IMR-90 (cell line): ENCODE measurements around the gene GINS1. TPM values are rescaled to one million over a fixed set of nuclear protein-coding genes. Genes with fewer than 3 reads are reported as not detected.

Source experiments
- ATAC-seq: fragments of 200-7000 bp; cut with Tn5 transposase; 2 replicates; pipeline ENCODE4 v1.9.1; 2020; ENCODE audit warnings: low read depth, mild to moderate bottlenecking, moderate library complexity
- BruUV-seq: library from RNA; stranded (reverse); fragments of 400-500 nt; replicated peaks from 2 replicates; lab custom pipeline; 2021; lab: Mats Ljungman, UMichigan
- CTCF ChIA-PET: fragments of 300-600 bp; formaldehyde crosslinking; extraction: SDS; loops from one replicate; lab custom pipeline; 2021; ENCODE audit warnings: antibody characterized with exemption; lab: Yijun Ruan, JAX
- POLR2A ChIA-PET: fragments of 300-600 bp; sonication (Branson Sonifier 250); formaldehyde crosslinking; loops from one replicate; lab custom pipeline; 2022; ENCODE audit warnings: antibody characterized with exemption; ENCODE audit not compliant: unreplicated experiment; lab: Charles Lee
- DNase-seq: peaks from one replicate; pipeline ENCODE4 v3.0.0; 2013
- H2AFZ ChIP-seq: replicated peaks from 2 replicates; pipeline ENCODE3; 2013; ENCODE audit warnings: low read length, mild to moderate bottlenecking; ENCODE audit not compliant: poor library complexity
- H2AK5ac ChIP-seq: 2 replicates; pipeline ENCODE4 v1.6.1; 2013; ENCODE audit warnings: low read depth, low read length, inconsistent platforms
- H2AK9ac ChIP-seq: replicated peaks from 2 replicates; pipeline ENCODE3; 2013; ENCODE audit warnings: mild to moderate bottlenecking, low read depth, low read length, moderate library complexity; ENCODE audit not compliant: poor library complexity
- H2BK120ac ChIP-seq: 2 replicates; pipeline ENCODE4 v1.6.1; 2013; ENCODE audit warnings: low read depth, low read length, inconsistent platforms
- H2BK15ac ChIP-seq: 3 replicates; pipeline ENCODE4 v1.6.1; 2013; ENCODE audit warnings: low read depth, low read length, inconsistent platforms
- H2BK20ac ChIP-seq: 2 replicates; pipeline ENCODE4 v1.6.1; 2013; ENCODE audit warnings: low read depth, mild to moderate bottlenecking, inconsistent platforms, low read length, moderate library complexity
- H2BK5ac ChIP-seq: 2 replicates; pipeline ENCODE4 v1.6.1; 2013; ENCODE audit warnings: mild to moderate bottlenecking, low read depth, low read length, inconsistent platforms; ENCODE audit not compliant: poor library complexity, severe bottlenecking
- H3K14ac ChIP-seq: replicated peaks from 2 replicates; pipeline ENCODE4 v1.6.1; 2013; ENCODE audit warnings: low read depth, low read length, inconsistent platforms
- H3K18ac ChIP-seq: 2 replicates; pipeline ENCODE4 v1.6.1; 2013; ENCODE audit warnings: low read depth, low read length, control low read depth
- H3K23ac ChIP-seq: 2 replicates; pipeline ENCODE4 v1.6.1; 2013; ENCODE audit warnings: low read depth, low read length, inconsistent platforms
- H3K27ac ChIP-seq: 2 replicates; pipeline ENCODE4 v1.5.1; 2013; ENCODE audit warnings: mild to moderate bottlenecking, control low read depth, low read length; ENCODE audit not compliant: insufficient read depth
- H3K27me3 ChIP-seq: 2 replicates; pipeline ENCODE4 v1.6.1; 2013; ENCODE audit warnings: low read length; ENCODE audit not compliant: control insufficient read depth, insufficient read depth
- H3K36me3 ChIP-seq: 2 replicates; pipeline ENCODE4 v1.6.1; 2013; ENCODE audit warnings: low read length, mixed read lengths; ENCODE audit not compliant: control insufficient read depth, insufficient read depth
- H3K4ac ChIP-seq: 2 replicates; pipeline ENCODE4 v1.6.1; 2013; ENCODE audit warnings: low read depth, low read length, inconsistent platforms
- H3K4me1 ChIP-seq: 2 replicates; pipeline ENCODE4 v1.6.1; 2013; ENCODE audit warnings: low read length, mixed read lengths; ENCODE audit not compliant: control insufficient read depth, insufficient read depth
- H3K4me2 ChIP-seq: 2 replicates; pipeline ENCODE4 v1.6.1; 2013; ENCODE audit warnings: low read depth, mild to moderate bottlenecking, control low read depth, low read length, moderate library complexity
- H3K4me3 ChIP-seq: 2 replicates; pipeline ENCODE4 v1.5.1; 2013; ENCODE audit warnings: low read depth, mild to moderate bottlenecking, control low read depth, low read length, moderate library complexity; ENCODE audit not compliant: insufficient read depth
- H3K56ac ChIP-seq: 2 replicates; pipeline ENCODE4 v1.6.1; 2013; ENCODE audit warnings: low read length, inconsistent platforms; ENCODE audit not compliant: insufficient read depth; ENCODE audit errors: extremely low read depth
- H3K79me1 ChIP-seq, 2 experiments: 2 replicates each; pipeline ENCODE4 v1.6.1; 2013; ENCODE audit warnings: low read length in 2 of 2, inconsistent platforms in 1 of 2, low read depth in 1 of 2
- H3K9ac ChIP-seq: 2 replicates; pipeline ENCODE4 v1.6.1; 2013; ENCODE audit warnings: low read depth, low read length, control low read depth
- H3K9me1 ChIP-seq: 2 replicates; pipeline ENCODE4 v1.6.1; 2013; ENCODE audit warnings: low read length, inconsistent platforms; ENCODE audit not compliant: insufficient read depth
- H3K9me3 ChIP-seq: 2 replicates; pipeline ENCODE4 v1.6.1; 2013; ENCODE audit warnings: low read length; ENCODE audit not compliant: control insufficient read depth, insufficient read depth
- H4K20me1 ChIP-seq: 2 replicates; pipeline ENCODE4 v1.6.1; 2013; ENCODE audit warnings: low read length, inconsistent platforms; ENCODE audit not compliant: insufficient read depth
- H4K5ac ChIP-seq: 2 replicates; pipeline ENCODE4 v1.6.1; 2013; ENCODE audit warnings: mild to moderate bottlenecking, low read depth, low read length, control low read depth
- H4K8ac ChIP-seq, 2 experiments: 2 replicates each; pipeline ENCODE4 v1.6.1; 2013; ENCODE audit warnings: low read depth in 2 of 2, low read length in 2 of 2, control low read depth in 1 of 2, inconsistent platforms in 1 of 2
- H4K91ac ChIP-seq: 2 replicates; pipeline ENCODE4 v1.6.1; 2013; ENCODE audit warnings: low read depth, low read length, inconsistent platforms; ENCODE audit not compliant: insufficient read depth
- BHLHE40 ChIP-seq: fragments of 150-350 bp; IDR thresholded peaks from 2 replicates; pipeline ENCODE4 v1.6.1; 2016; ENCODE audit warnings: mild to moderate bottlenecking, low read depth, low read length
- CEBPB ChIP-seq: IDR thresholded peaks from 2 replicates; pipeline ENCODE4 v1.6.1; 2012; ENCODE audit warnings: low read depth, low read length, improper control_type of control experiment
- CHD1 ChIP-seq: IDR thresholded peaks from 2 replicates; pipeline ENCODE4 v1.6.1; 2012; ENCODE audit warnings: low read depth, low read length, improper control_type of control experiment
- CTCF ChIP-seq: conservative IDR thresholded peaks from 2 replicates; pipeline ENCODE4 v1.5.1; 2012; ENCODE audit warnings: mild to moderate bottlenecking, low read depth, low read length, improper control_type of control experiment
- ELK1 ChIP-seq: fragments of 150-350 bp; IDR thresholded peaks from 2 replicates; pipeline ENCODE4 v1.6.1; 2016; ENCODE audit warnings: low read depth, mild to moderate bottlenecking, low read length, moderate library complexity, borderline replicate concordance
- FOS ChIP-seq: fragments of 150-350 bp; IDR thresholded peaks from 2 replicates; pipeline ENCODE4 v1.6.1; 2016; ENCODE audit warnings: low read depth, low read length
- MAFK ChIP-seq: IDR thresholded peaks from 2 replicates; pipeline ENCODE4 v1.6.1; 2012; ENCODE audit warnings: low read depth, low read length, improper control_type of control experiment
- MAZ ChIP-seq: IDR thresholded peaks from 2 replicates; pipeline ENCODE4 v1.6.1; 2012; ENCODE audit warnings: low read depth, mild to moderate bottlenecking, low read length, improper control_type of control experiment, moderate library complexity, borderline replicate concordance
- MXI1 ChIP-seq: IDR thresholded peaks from 2 replicates; pipeline ENCODE4 v1.6.1; 2012; ENCODE audit warnings: low read depth, mild to moderate bottlenecking, low read length, moderate library complexity, borderline replicate concordance
- NFE2L2 ChIP-seq: fragments of 150-350 bp; IDR thresholded peaks from 2 replicates; pipeline ENCODE4 v1.6.1; 2016; ENCODE audit warnings: low read depth, mild to moderate bottlenecking, low read length
- POLR2A ChIP-seq: IDR thresholded peaks from 2 replicates; pipeline ENCODE4 v1.6.1; 2012; ENCODE audit warnings: mild to moderate bottlenecking, low read depth, low read length
- RAD21 ChIP-seq: IDR thresholded peaks from 2 replicates; pipeline ENCODE4 v1.6.1; 2012; ENCODE audit warnings: low read length, improper control_type of control experiment
- RCOR1 ChIP-seq: IDR thresholded peaks from 2 replicates; pipeline ENCODE4 v1.6.1; 2012; ENCODE audit warnings: mild to moderate bottlenecking, low read length, improper control_type of control experiment; ENCODE audit not compliant: insufficient replicate concordance
- RFX5 ChIP-seq: IDR thresholded peaks from 2 replicates; pipeline ENCODE4 v1.8.0; 2012; ENCODE audit warnings: low read depth, mild to moderate bottlenecking, low read length, moderate library complexity
- SMC3 ChIP-seq: fragments of 150-350 bp; IDR thresholded peaks from 2 replicates; pipeline ENCODE4 v1.6.1; 2016; ENCODE audit warnings: low read depth, mild to moderate bottlenecking, antibody characterized with exemption, low read length, moderate library complexity
- USF2 ChIP-seq: fragments of 150-350 bp; IDR thresholded peaks from 2 replicates; pipeline ENCODE4 v1.6.1; 2017; ENCODE audit warnings: mild to moderate bottlenecking, antibody characterized with exemption, low read length, low read depth
- WGBS, 2 experiments: methylation state at CpG; one replicate each; pipeline versions ENCODE4 v1.1.5 to v1.1.7; 2013; ENCODE audit warnings: missing lambda C conversion rate in 2 of 2; ENCODE audit not compliant: insufficient read length in 1 of 2; ENCODE audit errors: extremely low coverage in 2 of 2; 5-methylcytosine and 5-hydroxymethylcytosine counted together
- dilution Hi-C: fragments of 300-500 bp; cut with HindIII; formaldehyde crosslinking; loops from one replicate; pipeline ENCODE4 v1.14.3; 2018; ENCODE audit warnings: low sequenced_read_pairs; ENCODE audit not compliant: unreplicated experiment
- in situ Hi-C: fragments of 300-500 bp; cut with MboI; formaldehyde crosslinking; loops from 3 replicates; pipeline ENCODE4 v1.14.3; 2019; ENCODE audit warnings: low sequenced_read_pairs, inconsistent platforms, mixed read lengths
- intact Hi-C: fragments of 100-400 bp; cut with micrococcal nuclease; formaldehyde crosslinking; loops from 2 replicates; pipeline ENCODE4 v1.10.0; 2022
- polyA plus RNA-seq, 3 experiments: library from polyadenylated mRNA; depleted of rRNA; stranded (reverse); fragments of >200 nt; gene quantifications; 2 replicates each; pipeline ENCODE4 v1.2.3, GENCODE V29; 2012; ENCODE audit warnings: low replicate concordance in 1 of 3
- total RNA-seq: library from RNA; depleted of rRNA; stranded (reverse); fragments of >200 nt; gene quantifications from 2 replicates; pipeline ENCODE4 v1.2.3, GENCODE V29; 2012

Gene GINS1
- total and polyA plus RNA-seq, 2 of the 4 experiments (the other 2 are of a cell fraction), result 4.9 to 6.6 TPM

GRCh38 chr20:25484911-25485511, 77.5 kb downstream of the GINS1 start:
- Histone ChIP-seq H4K91ac (no peak overlapping the region), H2BK20ac (no peak overlapping the region), H2BK5ac (no peak overlapping the region), H3K9me3 (no peaks in the 10 kb centered on the region), H4K20me1 (no peaks in the 10 kb centered on the region), H4K5ac (no peak overlapping the region), H2BK15ac (no peak overlapping the region), H4K8ac (no peak overlapping the region), H3K27me3 (no peaks in the 10 kb centered on the region), H3K56ac (no peak overlapping the region), H3K79me1 (no peaks in the 10 kb centered on the region), H3K4me1 (peaks cover 3% of the 10 kb centered on the region), H2AK9ac (no peak overlapping the region), H3K36me3 (peaks cover 38% of the 10 kb centered on the region), H3K4ac (no peak overlapping the region), H3K14ac (no peak overlapping the region), H3K18ac (no peak overlapping the region), H2BK120ac (no peak overlapping the region), H3K9ac (no peak overlapping the region), H3K27ac (no peak overlapping the region), H3K4me3 (no peak overlapping the region), H2AK5ac (no peak overlapping the region), H3K4me2 (no peak overlapping the region), H3K9me1 (no peaks in the 10 kb centered on the region), H2AFZ (no peak overlapping the region), H3K23ac (no peak overlapping the region)
- CTCF ChIA-PET, result no interaction called here
- WGBS, 2 experiments, result 93% methylated on average over 4 of the region's 12 CpGs; no CpG with 5 or more reads in 1 of the 2 experiments
- DNase-seq, result no peak
- ATAC-seq, result no peak
- in situ Hi-C loops (no loop called here), dilution Hi-C loops (no loop called here), intact Hi-C loops (loop anchor here (5.0 to 10.0 kb wide), 2 partner anchors 110 to 137 kb away; partner anchors contain the start of gene NANP)
- POLR2A ChIA-PET, result no interaction called here
- no TSS peak for BruUV-seq
- no peak for TF ChIP-seq RFX5
- TF ChIP-seq RAD21, result no peak
- no peak for TF ChIP-seq SMC3
- TF ChIP-seq FOS, result no peak
- no peak for TF ChIP-seq CEBPB
- no peak for TF ChIP-seq MAZ
- TF ChIP-seq CHD1, result no peak
- TF ChIP-seq USF2, result no peak
- TF ChIP-seq RCOR1, result no peak
- TF ChIP-seq MXI1, result no peak
- no peak for TF ChIP-seq BHLHE40
- no peak for TF ChIP-seq ELK1
- TF ChIP-seq MAFK, result no peak
- TF ChIP-seq CTCF, result no peak
- TF ChIP-seq NFE2L2, result no peak
- TF ChIP-seq POLR2A, result no peak
